DND-41 (cell line): Measurements from ENCODE around the gene C1orf52.

Experiments
- ATAC-seq: fragments of 200-7000 bp; cut with Tn5 transposase; 3 replicates; pipeline ENCODE4 v1.9.1; 2021; ENCODE audit warnings: low read depth; ENCODE audit not compliant: insufficient read depth
- DNase-seq: peaks from one replicate; pipeline ENCODE4 v3.0.0-alpha.2; 2020
- H2AFZ ChIP-seq: 2 replicates; pipeline ENCODE4 v1.6.0; 2012; ENCODE audit warnings: low read depth, low read length
- H3K27ac ChIP-seq: 2 replicates; pipeline ENCODE4 v1.5.1; 2012; ENCODE audit warnings: low read length, inconsistent platforms
- H3K27me3 ChIP-seq: fragments of 200-600 bp; sonication (generic); 2 replicates; pipeline ENCODE4 v1.6.0; 2012; ENCODE audit warnings: low read length, mild to moderate bottlenecking, inconsistent platforms; ENCODE audit not compliant: insufficient read depth, poor library complexity
- H3K36me3 ChIP-seq: 2 replicates; pipeline ENCODE4 v1.5.1; 2012; ENCODE audit warnings: low read length, inconsistent platforms; ENCODE audit not compliant: insufficient read depth
- H3K4me1 ChIP-seq: 2 replicates; pipeline ENCODE4 v1.5.1; 2012; ENCODE audit warnings: mild to moderate bottlenecking, low read length; ENCODE audit not compliant: insufficient read depth
- H3K4me2 ChIP-seq: 2 replicates; pipeline ENCODE4 v1.6.0; 2012; ENCODE audit warnings: mild to moderate bottlenecking, moderate library complexity, low read length, inconsistent platforms; ENCODE audit not compliant: insufficient read depth
- H3K4me3 ChIP-seq, 2 experiments: fragments of 200-600 bp in 1 of 2; shearing (Covaris generic) in 1 of 2; 2 replicates each; pipeline ENCODE4 v1.5.1; 2012 to 2016; ENCODE audit warnings: inconsistent platforms in 2 of 2, low read length in 2 of 2, mild to moderate bottlenecking in 2 of 2, low read depth in 1 of 2, moderate library complexity in 1 of 2
- H3K79me2 ChIP-seq: 2 replicates; pipeline ENCODE4 v1.6.0; 2012; ENCODE audit warnings: low read length, inconsistent platforms; ENCODE audit not compliant: insufficient read depth
- H3K9ac ChIP-seq: 2 replicates; pipeline ENCODE4 v1.6.0; 2012; ENCODE audit warnings: low read depth, mild to moderate bottlenecking, inconsistent platforms, low read length, moderate library complexity
- H3K9me3 ChIP-seq: 2 replicates; pipeline ENCODE4 v1.5.1; 2012; ENCODE audit warnings: low read length, moderate library complexity, mild to moderate bottlenecking, inconsistent platforms; ENCODE audit not compliant: insufficient read depth, severe bottlenecking
- H4K20me1 ChIP-seq: 2 replicates; pipeline ENCODE4 v1.6.0; 2012; ENCODE audit warnings: low read length; ENCODE audit not compliant: insufficient read depth
- EZH2 ChIP-seq: IDR thresholded peaks from 3 replicates; pipeline ENCODE4 v1.6.1; 2012; ENCODE audit warnings: borderline replicate concordance, low read depth, mild to moderate bottlenecking, moderate library complexity, low read length, inconsistent platforms; ENCODE audit not compliant: severe bottlenecking
- TF ChIP-seq, protein P1 (sequence below): IDR thresholded peaks from 2 replicates; pipeline ENCODE4 v1.5.1; 2012; ENCODE audit warnings: borderline replicate concordance, low read length, moderate library complexity, mild to moderate bottlenecking; ENCODE audit not compliant: poor library complexity, severe bottlenecking; ENCODE audit errors: extremely low read depth

C1orf52 gene

DNA sequence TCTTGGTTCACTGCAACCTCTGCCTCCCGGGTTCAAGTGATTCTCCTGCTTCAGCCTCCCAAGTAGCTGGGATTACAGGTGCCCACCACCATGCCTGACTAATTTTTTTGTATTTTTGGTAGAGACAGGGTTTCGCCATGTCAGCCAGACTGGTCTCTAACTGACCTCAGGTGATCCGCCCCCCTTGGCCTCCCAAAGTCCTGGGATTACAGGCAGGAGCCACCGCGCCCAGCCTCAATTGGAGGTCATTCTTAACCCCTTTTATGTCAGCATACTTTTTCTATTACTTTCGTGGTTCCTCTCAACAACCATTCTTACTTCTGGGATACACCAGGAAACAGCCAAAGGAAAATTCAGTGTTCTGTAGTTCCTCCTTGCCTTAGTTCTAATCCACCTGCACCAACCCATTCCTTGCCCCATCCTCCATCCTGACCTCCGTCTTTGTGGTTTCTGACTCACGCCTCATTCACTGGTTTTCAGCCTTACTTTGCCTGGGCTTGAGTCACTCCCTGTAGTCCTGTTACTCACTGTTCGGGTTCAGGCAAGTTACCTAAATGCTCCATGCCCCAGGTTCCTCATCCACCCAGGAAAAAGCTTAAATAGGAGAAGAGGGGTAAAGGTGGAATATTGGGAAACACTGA is 29.9 kb upstream of the C1orf52 start:
- Histone ChIP-seq H3K4me3 (no peak overlapping the region), H3K4me1 (no peaks in the 10 kb centered on the region), H3K27me3 (no peaks in the 10 kb centered on the region), H3K4me2 (no peak overlapping the region), H2AFZ (no peak overlapping the region), H3K79me2 (no peaks in the 10 kb centered on the region), H3K27ac (no peak overlapping the region), H3K9me3 (no peaks in the 10 kb centered on the region), H4K20me1 (no peaks in the 10 kb centered on the region), H3K36me3 (no peaks in the 10 kb centered on the region), H3K9ac (no peak overlapping the region)
- TF ChIP-seq, protein P1, sequence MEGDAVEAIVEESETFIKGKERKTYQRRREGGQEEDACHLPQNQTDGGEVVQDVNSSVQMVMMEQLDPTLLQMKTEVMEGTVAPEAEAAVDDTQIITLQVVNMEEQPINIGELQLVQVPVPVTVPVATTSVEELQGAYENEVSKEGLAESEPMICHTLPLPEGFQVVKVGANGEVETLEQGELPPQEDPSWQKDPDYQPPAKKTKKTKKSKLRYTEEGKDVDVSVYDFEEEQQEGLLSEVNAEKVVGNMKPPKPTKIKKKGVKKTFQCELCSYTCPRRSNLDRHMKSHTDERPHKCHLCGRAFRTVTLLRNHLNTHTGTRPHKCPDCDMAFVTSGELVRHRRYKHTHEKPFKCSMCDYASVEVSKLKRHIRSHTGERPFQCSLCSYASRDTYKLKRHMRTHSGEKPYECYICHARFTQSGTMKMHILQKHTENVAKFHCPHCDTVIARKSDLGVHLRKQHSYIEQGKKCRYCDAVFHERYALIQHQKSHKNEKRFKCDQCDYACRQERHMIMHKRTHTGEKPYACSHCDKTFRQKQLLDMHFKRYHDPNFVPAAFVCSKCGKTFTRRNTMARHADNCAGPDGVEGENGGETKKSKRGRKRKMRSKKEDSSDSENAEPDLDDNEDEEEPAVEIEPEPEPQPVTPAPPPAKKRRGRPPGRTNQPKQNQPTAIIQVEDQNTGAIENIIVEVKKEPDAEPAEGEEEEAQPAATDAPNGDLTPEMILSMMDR: no peak
- ATAC-seq (no peak), DNase-seq (no peak)

DNA sequence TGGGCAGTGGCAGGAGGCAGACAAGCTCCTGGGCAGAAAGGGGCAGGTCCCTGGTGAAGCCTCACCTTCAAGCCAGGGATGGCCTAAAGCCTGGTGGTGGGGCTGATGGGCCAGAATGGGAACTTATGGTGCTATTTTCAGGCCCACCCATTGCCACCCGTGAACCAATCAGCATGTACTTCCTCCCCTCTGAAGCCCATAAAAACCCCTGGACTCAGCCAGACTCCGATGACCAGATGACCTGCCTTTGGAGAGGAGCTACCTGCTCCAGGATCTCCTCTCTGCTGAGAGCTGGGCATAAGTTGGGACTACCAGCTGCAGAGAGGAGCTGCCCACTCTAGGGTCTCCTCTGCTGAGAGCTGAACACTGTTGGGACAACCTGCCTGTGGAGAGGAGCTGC is 24.7 kb upstream of the C1orf52 start:
- no peaks in the 10 kb centered on the region for H3K79me2 ChIP-seq
- no peaks in the 10 kb centered on the region for H3K9me3 ChIP-seq
- no peak overlapping the region for H2AFZ ChIP-seq
- ATAC-seq: no peak
- no peak for DNase-seq
- H3K27ac ChIP-seq: no peak overlapping the region
- no peaks in the 10 kb centered on the region for H3K27me3 ChIP-seq
- H4K20me1 ChIP-seq: no peaks in the 10 kb centered on the region
- H3K36me3 ChIP-seq: no peaks in the 10 kb centered on the region
- no peaks in the 10 kb centered on the region for H3K4me1 ChIP-seq
- H3K4me3 ChIP-seq: no peak overlapping the region
- no peak overlapping the region for H3K4me2 ChIP-seq
- no peak overlapping the region for H3K9ac ChIP-seq
- TF ChIP-seq, protein P1: no peak
- TF ChIP-seq EZH2: no peak

DNA sequence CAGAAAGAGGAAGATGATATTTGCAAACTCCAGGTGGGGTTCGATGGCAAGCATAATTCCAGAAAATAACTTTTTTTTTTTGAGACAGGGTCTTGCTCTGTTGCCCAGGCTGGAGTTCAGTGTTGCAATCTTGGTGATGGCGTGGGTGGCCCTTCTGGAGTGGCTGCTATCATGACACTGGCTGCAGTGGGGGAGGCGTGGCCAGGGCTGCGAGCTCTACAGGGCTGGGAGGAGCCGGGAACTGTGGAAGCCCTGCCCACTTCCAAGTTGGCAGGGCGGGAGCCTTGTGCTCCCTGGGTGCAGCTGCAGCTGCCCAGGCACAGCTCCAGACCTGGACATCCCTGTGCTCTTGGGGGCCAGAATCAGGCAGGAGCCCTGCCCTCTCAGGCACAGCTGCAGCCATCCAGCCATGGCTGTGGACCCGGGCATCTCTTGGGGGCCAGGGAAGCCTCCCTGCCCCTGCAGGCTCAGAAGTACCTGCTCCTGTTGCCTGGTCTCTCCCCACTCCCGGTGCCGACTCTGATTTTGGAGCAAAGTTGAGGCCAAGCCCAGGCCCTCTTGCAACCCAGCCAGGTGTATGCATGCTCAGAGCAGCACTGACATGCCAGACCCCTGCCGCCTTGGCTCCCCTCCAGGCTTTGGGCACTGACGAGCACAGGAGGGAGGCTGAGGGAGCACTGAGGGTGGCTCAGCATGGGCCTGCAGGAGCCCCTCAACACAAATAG is 24.2 kb upstream of the C1orf52 start:
- Histone ChIP-seq H3K27me3 (no peaks in the 10 kb centered on the region), H3K4me1 (no peaks in the 10 kb centered on the region), H3K36me3 (no peaks in the 10 kb centered on the region), H4K20me1 (no peaks in the 10 kb centered on the region), H3K9ac (no peak overlapping the region), H3K79me2 (no peaks in the 10 kb centered on the region), H2AFZ (no peak overlapping the region), H3K4me3 (no peak overlapping the region), H3K4me2 (no peak overlapping the region), H3K9me3 (no peaks in the 10 kb centered on the region), H3K27ac (no peak overlapping the region)
- DNase-seq (no peak), ATAC-seq (no peak)
- no peak for TF ChIP-seq EZH2
- TF ChIP-seq, protein P1: no peak
